Lung (tissue), 12 donors: ENCODE measurements around the gene CSNK1G1. TPM values are rescaled to one million over a fixed set of nuclear protein-coding genes. Genes with fewer than 3 reads are reported as not detected.

Source experiments
- ATAC-seq: fragments of 200-7000 bp; cut with Tn5 transposase; one replicate; pipeline ENCODE4 v1.9.1; 2020; ENCODE audit warnings: moderate number of reproducible peaks; ENCODE audit not compliant: insufficient read depth, low FRiP score
- DNase-seq, 3 donors: peaks; one replicate each; pipeline ENCODE4 v3.0.0-alpha.2; 2013 to 2017
- H3K27ac ChIP-seq, 2 donors: one replicate each; pipeline ENCODE4 v1.5.1; 2013; ENCODE audit warnings: mild to moderate bottlenecking in 2 of 2, moderate library complexity in 2 of 2, control low read depth in 1 of 2, inconsistent platforms in 1 of 2, low read depth in 1 of 2, low read length in 1 of 2
- H3K27me3 ChIP-seq, 3 donors: one replicate each; pipeline ENCODE4 v1.5.1; 2013; ENCODE audit warnings: low read length in 2 of 3; ENCODE audit not compliant: control insufficient read depth in 3 of 3, insufficient read depth in 3 of 3
- H3K36me3 ChIP-seq, 4 donors: one replicate each; pipeline ENCODE4 v1.5.1; 2013; ENCODE audit warnings: low read length in 4 of 4, mild to moderate bottlenecking in 1 of 4, moderate library complexity in 1 of 4; ENCODE audit not compliant: control insufficient read depth in 4 of 4, insufficient read depth in 4 of 4
- H3K4me1 ChIP-seq, 5 donors: one replicate each; pipeline ENCODE4 v1.5.1; 2013; ENCODE audit warnings: low read length in 5 of 5, mild to moderate bottlenecking in 2 of 5, moderate library complexity in 1 of 5; ENCODE audit not compliant: control insufficient read depth in 5 of 5, insufficient read depth in 5 of 5
- H3K4me3 ChIP-seq: one replicate; pipeline ENCODE4 v1.5.1; 2013; ENCODE audit warnings: mild to moderate bottlenecking, control low read depth, moderate library complexity
- H3K9ac ChIP-seq, 2 donors: one replicate each; pipeline ENCODE4 v1.5.1; 2013; ENCODE audit warnings: low read length in 2 of 2, control low read depth in 1 of 2; ENCODE audit not compliant: insufficient read depth in 1 of 2
- H3K9me3 ChIP-seq, 4 donors: one replicate each; pipeline ENCODE4 v1.5.1; 2013; ENCODE audit warnings: low read length in 3 of 4, mild to moderate bottlenecking in 1 of 4, moderate library complexity in 1 of 4; ENCODE audit not compliant: control insufficient read depth in 4 of 4, insufficient read depth in 3 of 4
- CTCF ChIP-seq: IDR thresholded peaks from 2 replicates; pipeline ENCODE4 v1.5.1; 2012; ENCODE audit warnings: mild to moderate bottlenecking; ENCODE audit errors: control extremely low read depth, extremely low read depth
- WGBS, 2 donors: extraction: QIAGEN DNeasy Blood & Tissue Kit; methylation state at CpG; one replicate each; pipeline ENCODE4 v1.1.7; 2013; 5-methylcytosine and 5-hydroxymethylcytosine counted together
- polyA plus RNA-seq, 2 donors: library from polyadenylated mRNA; stranded (reverse); fragments of 200-250 nt; gene quantifications; one replicate each; pipeline ENCODE4 v1.2.1, GENCODE V29; 2013
- total RNA-seq, 2 donors: library from RNA; depleted of rRNA in 1 of 2; stranded (reverse); fragments of >200 nt in 1 of 2; gene quantifications; one replicate each; pipeline ENCODE4 v1.2.1, GENCODE V29; 2014 to 2021
- donor health status: control.
- donor health status: control.
- donor health status: Bipolar disorder and iron deficiency.
- donor health status: healthy.
- donor health status: DM: yes; HTN: yes; CAD: no.

Gene CSNK1G1
- total and polyA plus RNA-seq, 4 donors: 3.0 to 50.4 (median 12.9) TPM

- TF ChIP-seq CTCF: no peak
- Histone ChIP-seq H3K36me3 (peaks cover 3 to 11% (median 7%) of the 10 kb centered on the region in 4 donors), H3K4me1 (peaks cover 0 to 21% (median 6%) of the 10 kb centered on the region in 5 donors), H3K27me3 (no peaks in the 10 kb centered on the region), H3K9me3 (no peaks in the 10 kb centered on the region), H3K27ac (no peak overlapping the region), H3K4me3 (no peak overlapping the region), H3K9ac (peak overlapping the region in 1 of 2 donors; percentile 52)
- no peak for ATAC-seq
- DNase-seq: peak in 2 of 3 donors; percentile 37 to 44
Observed at GRCh38 chr15:64344651-64345294, 11.2 kb downstream of the CSNK1G1 start.

- no peak for TF ChIP-seq CTCF
- Histone ChIP-seq H3K9me3 (no peaks in the 10 kb centered on the region), H3K36me3 (peaks cover 3 to 11% (median 6%) of the 10 kb centered on the region in 4 donors), H3K4me1 (peaks cover 0 to 21% (median 6%) of the 10 kb centered on the region in 5 donors), H3K9ac (no peak overlapping the region), H3K27me3 (no peaks in the 10 kb centered on the region), H3K4me3 (no peak overlapping the region), H3K27ac (no peak overlapping the region)
- DNase-seq (no peak), ATAC-seq (no peak)
- WGBS, 2 donors: 87 to 91% methylated on average over 2 of the region's 2 CpGs
Observed at GRCh38 chr15:64343841-64344240, 12.1 kb downstream of the CSNK1G1 start.

GRCh38 chr15:64343222-64343621 is 12.8 kb downstream of the CSNK1G1 start:
- Histone ChIP-seq H3K36me3 (peaks cover 3 to 11% (median 4%) of the 10 kb centered on the region in 4 donors), H3K27me3 (no peaks in the 10 kb centered on the region), H3K9me3 (no peaks in the 10 kb centered on the region), H3K4me3 (no peak overlapping the region), H3K9ac (no peak overlapping the region), H3K27ac (no peak overlapping the region), H3K4me1 (peaks cover 0 to 21% (median 6%) of the 10 kb centered on the region in 5 donors)
- no peak for DNase-seq
- no peak for TF ChIP-seq CTCF
- ATAC-seq: no peak

GRCh38 chr15:64341961-64342360 is 14.0 kb downstream of the CSNK1G1 start:
- ATAC-seq: no peak

More at GRCh38 chr15:64341961-64342360, 14.0 kb downstream of the CSNK1G1 start:
- H3K27ac ChIP-seq: no peak overlapping the region
- no peak overlapping the region for H3K4me3 ChIP-seq
- H3K9ac ChIP-seq: no peak overlapping the region
- no peaks in the 10 kb centered on the region for H3K27me3 ChIP-seq
- H3K9me3 ChIP-seq: no peaks in the 10 kb centered on the region
- H3K36me3 ChIP-seq: peaks cover 0 to 5% (median 4%) of the 10 kb centered on the region in 4 donors
- H3K4me1 ChIP-seq: peaks cover 0 to 21% (median 6%) of the 10 kb centered on the region in 5 donors
- WGBS, 2 donors: 64 to 91% methylated on average over 4 of the region's 4 CpGs
- no peak for TF ChIP-seq CTCF
- DNase-seq: peak; percentile 25 to 74 (median 55)
